Activated naive CD8-positive, alpha-beta T cell treated with anti-CD3 and anti-CD28 coated beads, Interleukin-2, amount 50 U/mL, for 16 hours (primary cell): ENCODE results near the gene MAU2.
"Not testable (repeated sequence)": the region's sequence is repeated elsewhere in the genome, so short reads cannot be mapped to it uniquely, and the experiment has no call there.

ENCODE experiments used
- DNase-seq: peaks from one replicate; pipeline ENCODE4 v3.0.0-alpha.2; 2020; ENCODE audit warnings: low read depth, low spot score

The MAU2 gene

GRCh38 chr19:19345970-19346369 lies 25.3 kb downstream of the MAU2 start:
- DNase-seq, result no peak

GRCh38 chr19:19347401-19348110 lies 26.9 kb downstream of the MAU2 start:
- no peak for DNase-seq

- no peak for DNase-seq
These were observed 27.6 kb downstream of the MAU2 start for GRCh38 chr19:19348266-19348665.

- no peak for DNase-seq
These were observed 28.7 kb downstream of the MAU2 start for GRCh38 chr19:19349365-19349764.

DNA sequence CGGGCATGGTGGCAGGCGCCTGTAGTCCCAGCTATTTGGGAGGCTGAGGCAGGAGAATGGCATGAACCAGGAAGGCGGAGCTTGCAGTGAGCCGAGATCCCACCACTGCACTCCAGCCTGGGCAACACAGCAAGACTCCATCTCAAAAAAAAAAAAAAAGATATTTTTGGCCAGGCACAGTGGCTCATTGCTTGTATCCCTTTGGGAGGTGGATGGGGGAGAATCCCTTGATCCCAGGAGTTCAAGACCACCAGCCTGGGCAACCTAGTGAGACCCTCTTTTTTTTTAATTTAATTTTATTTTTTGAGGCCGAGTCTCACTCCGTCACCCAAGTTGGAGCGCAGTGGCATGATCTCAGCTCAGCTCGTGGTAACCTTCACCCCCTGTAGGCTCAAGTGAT lies 30.1 kb downstream of the MAU2 start:
- not testable (repeated sequence) for DNase-seq

GRCh38 chr19:19352823-19353222 lies 32.2 kb downstream of the MAU2 start:
- no peak for DNase-seq

GRCh38 chr19:19354007-19354406 lies 33.4 kb downstream of the MAU2 start:
- DNase-seq, result no peak

DNA sequence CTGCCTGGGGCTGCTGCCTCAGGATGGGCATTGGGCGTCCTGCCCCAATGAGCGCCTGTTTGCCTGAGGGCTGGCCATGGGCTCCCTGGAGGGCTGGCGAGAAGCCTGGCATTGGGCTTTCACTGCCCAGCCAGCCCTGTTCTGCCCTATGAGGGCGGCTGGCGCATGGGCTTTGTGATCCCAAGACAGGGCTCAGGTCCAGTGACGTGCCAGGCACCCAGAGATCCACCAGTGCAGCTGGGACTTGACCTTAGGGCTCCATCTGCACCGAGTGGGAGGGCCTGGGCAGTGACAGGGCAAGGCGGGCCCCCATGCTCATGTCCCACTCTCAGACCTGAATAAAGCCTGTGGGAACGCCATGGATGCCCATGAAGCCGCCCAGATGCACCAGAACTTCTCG lies 34.3 kb downstream of the MAU2 start:
- DNase-seq, result no peak

DNA sequence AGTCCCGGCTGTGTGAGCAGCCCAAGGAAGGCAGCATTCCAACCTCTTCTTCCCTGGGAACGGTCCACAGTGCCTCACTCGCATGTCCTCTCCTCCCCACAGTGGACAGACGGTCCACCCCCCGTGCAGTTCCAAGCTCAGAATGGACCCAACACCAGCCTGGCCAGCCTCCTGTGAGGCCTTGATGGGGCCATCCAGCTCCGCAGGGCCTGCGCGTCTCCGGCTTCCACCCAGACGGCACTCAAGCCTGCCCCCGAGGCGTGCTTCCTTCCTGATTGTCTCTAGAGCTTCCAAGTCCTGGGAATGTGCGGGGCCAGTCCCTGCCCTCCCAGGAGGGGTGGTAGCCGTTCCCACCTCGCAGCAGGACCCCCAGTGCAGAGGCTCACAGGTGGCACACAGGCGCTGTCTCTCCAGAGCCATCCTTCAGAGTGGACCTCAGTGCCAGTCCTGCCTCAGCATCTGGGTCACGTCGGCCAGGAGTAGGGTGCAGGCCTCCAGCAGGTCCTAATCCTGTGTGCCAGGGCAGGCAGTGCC lies 35.0 kb downstream of the MAU2 start:
- no peak for DNase-seq

DNA sequence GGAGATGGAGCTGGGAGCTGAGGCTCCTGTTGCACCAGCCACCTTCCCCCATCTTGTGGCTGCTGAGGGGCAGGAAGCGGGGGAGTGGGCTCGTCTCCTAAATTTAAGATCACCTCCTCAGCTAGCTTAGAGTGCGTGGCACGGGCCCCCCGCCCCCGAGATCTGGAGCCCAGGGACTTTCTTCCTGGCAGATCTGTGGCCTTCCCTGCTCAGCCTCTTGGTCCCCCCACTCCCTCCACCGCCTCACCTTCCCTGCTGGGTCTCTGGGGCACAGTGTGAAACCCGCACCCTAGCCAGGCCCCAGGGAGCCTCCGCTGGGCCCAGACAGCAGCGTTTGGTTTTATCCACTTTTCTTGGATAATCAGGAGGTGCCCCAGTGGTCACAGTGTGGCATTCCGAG lies 35.9 kb downstream of the MAU2 start:
- DNase-seq, result no peak

- DNase-seq, result no peak
These were observed 36.4 kb downstream of the MAU2 start for GRCh38 chr19:19356901-19357566.

- DNase-seq, result peak; percentile 36
These were observed 40.5 kb downstream of the MAU2 start for GRCh38 chr19:19361075-19361594.

DNA sequence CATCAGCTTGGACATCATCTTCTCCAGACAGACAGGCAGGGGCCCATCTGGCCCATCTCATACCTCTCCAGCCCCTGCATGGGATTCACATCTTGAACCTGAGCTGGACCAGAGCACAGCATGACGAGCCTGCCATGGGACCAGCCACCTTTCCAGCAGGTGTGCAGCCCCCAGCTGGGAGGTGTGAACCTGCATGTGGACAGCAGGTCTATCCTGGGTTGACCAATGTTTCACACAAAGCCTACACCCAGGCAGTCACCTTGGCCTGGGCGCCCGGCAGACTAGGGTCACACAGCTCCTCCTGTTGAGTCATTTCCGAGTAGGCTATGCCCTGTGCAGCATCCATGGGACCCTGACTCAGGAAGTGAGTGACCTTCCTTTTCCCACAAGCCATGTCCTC lies 41.4 kb downstream of the MAU2 start:
- DNase-seq, result no peak

DNA sequence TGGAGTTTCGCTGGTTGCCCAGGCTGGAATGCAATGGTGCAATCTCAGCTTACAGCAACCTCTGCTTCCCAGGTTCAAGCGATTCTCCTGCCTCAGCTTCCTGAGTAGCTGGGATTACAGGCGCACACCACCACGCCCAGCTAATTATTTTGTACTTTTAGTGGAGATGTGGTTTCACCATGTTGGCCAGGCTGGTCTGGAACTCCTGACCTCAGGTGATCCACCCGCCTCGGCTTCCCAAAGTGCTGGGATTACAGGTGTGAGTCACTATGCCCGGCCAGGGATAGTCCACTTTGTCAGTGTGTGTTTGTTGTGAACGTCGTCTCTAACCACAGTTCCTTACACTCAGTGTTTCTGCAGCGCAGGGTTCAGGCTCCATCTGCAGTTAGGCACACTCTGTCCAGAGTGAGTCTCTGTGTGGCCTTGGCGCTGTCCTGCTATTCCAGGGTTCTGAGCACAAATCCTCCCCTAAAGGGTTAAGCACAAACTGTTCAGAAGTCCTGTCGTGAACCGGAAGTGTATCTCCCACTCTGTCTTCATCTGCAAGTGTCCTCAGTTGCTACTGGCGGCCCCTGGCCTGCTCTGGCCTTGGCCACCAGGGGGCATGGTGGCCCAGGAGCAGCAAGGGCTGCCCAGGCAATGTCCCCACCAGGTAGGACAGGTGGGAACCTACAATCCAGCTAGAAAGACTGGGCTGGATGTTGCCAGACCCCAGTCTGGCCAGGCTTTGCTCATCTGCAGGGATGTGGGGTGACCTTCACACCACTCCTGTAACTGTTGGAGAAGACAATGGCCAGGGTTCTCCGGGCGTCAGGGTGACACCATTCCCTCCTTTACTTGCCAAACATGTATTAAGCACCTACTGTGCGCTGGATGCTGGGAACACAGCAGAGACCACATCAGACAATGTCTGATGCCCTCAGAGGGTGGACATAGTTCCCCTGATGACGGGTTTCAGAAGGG lies 46.1 kb downstream of the MAU2 start:
- peak; percentile 50 for DNase-seq

DNA sequence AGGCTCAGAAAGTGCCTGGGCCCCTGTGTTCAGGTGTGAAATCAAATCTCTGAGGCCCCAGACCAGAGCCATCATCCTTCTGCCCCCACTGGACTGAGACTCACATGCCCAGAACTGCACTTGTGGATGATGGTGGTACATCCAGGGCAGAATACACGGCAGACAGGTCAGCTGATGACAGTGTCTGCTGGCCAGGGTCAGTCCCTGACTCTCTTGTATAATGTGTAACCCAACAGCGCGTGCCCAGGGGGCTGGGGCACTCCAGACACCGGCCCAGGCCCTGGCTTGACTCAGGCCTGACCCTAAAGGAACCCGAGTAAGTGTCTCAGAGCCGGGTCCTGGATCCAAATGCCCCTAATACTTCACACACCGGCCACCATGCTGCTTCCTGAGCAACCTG lies 47.5 kb downstream of the MAU2 start:
- no peak for DNase-seq

- no peak for DNase-seq
These were observed 50.4 kb downstream of the MAU2 start for GRCh38 chr19:19371059-19371458.

DNA sequence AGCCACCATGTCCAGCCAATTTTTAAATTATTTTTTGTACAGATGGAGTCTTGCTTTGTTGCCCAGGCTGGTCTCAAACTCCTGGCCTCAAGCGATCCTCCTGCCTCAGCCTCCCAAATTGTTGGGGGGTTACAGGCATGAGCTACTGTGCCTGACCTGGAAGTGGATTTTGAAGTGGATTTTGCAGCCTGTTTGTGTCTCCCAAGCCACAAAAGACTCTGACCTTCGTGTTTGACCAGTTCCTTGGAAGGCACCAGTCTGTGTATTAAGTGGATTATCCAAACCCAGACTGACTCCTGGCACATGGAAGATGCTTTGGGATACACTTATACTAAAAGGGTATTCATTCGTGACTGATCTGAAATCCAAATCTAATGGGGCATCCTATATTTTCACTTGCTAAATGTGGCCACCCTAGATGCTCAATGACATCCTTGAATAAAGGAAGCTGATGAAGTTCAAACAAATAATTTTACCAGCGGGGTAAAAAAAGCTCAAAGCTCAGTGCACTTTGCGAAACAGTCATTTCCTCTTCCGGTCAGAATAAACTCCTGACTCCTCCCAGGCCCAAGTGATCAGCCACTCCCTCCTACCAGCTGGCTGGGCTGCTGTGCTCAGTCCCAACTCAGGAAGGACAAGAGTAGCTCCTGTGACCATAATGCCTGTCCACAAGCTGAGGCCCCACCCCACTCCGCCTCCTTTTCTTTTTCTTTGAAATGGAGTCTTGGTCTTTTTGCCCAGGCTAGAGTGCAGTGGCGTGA lies 52.2 kb downstream of the MAU2 start:
- DNase-seq, result no peak

DNA sequence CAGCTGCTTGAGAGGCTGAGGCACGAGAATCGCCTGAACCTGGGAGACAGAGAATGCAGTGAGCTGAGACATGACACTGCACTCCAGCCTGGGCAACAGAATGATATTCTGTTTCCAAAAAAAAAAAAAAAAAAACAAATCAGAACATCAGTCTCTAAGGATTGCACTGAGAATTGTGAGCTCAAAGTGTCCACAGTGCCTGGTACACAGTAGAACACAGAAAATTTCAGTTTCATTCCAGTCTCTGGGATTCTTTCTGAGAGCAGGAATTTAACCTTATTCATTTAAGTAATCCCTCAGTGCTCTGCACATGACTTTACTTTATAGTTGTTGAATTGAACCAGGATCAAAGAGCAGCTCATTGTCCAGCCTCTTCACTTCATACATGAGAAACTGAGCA lies 58.9 kb downstream of the MAU2 start:
- no peak for DNase-seq

DNA sequence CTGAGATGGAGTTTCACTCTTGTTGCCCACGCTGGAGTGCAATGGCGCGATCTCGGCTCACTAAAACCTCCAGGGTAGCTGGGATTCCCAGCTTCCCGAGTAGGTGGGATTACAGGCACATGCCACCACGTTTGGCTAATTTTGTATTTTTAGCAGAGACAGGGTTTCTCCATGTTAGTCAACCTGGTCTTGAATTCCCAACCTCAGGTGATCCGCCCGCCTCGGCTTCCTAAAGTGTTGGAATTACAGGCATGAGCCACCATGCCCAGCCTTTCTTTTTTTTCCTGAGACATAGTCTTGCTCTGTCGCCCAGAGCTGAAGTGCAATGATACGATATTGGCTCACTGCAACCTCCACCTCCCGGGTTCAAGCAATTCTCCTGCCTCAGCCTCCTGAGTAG lies 59.7 kb downstream of the MAU2 start:
- DNase-seq, result not testable (repeated sequence)

- DNase-seq, result no peak
These were observed 60.6 kb downstream of the MAU2 start for GRCh38 chr19:19381007-19381926.
